NCI-H82 treated with DMSO at 0.1 percent for 48 hours (cell line): ENCODE results near the gene SP3.
"Not testable (repeated sequence)": the region's sequence is repeated elsewhere in the genome, so short reads cannot be mapped to it uniquely, and the experiment has no call there.

Experiments used
- DNase-seq: peaks from one replicate; lab custom pipeline; 2025; ENCODE audit not compliant: unreplicated experiment; lab: John Stamatoyannopoulos, UW

SP3 gene

DNA sequence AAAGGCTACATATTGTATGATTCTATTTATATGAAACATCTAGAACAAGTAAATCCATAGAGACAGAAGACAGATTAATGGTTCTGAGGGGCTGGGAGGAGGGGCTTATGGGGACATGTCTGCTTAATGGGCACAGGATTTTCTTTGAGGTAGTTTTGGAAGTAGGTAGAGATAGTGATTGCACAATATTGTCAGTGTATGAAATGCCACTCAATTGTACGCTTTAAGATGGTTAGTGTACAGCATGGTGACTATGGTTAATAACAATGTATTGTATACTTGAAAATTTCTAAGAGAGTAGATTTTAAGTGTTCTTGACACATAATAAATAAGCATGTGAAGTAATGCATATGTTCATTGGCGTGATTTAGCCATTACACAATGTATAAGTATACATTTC lies 68.4 kb downstream of the SP3 start:
- no peak for DNase-seq

- no peak for DNase-seq
These were observed 72.8 kb downstream of the SP3 start for GRCh38 chr2:173892341-173892740.

DNA sequence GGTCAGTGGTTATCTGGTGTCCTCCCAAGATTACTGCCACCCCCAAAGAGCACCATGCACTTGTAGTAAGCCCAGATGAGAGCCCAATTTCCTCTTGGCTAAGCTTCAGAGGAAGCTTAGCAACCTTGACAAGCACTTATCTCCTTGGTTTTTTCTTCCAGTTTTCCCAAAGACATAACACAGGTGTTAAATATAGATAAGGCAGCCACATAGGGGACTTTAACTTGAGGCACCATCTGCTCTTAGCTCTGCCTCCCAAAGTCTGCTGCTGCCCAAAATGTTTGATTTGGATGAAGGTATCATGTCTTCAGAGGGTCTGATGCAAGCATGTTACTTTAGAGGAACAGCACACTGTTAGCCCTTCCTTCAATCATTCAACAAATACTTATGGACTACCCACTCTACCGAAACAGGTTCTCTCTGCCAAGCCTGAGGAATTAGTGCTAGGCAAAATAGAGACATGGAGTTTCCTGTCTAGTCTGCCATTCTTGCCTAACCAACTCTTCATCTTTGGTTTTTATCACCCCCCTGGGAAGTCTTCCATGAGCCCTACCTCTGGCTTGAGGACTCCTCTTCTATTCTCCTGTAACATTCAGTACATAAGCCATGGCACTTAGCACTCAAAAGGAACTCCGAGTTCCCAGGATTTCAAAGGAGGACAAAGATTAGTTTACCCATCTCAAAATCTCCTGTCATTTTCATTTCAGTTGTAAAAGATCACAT lies 73.7 kb downstream of the SP3 start:
- DNase-seq = no peak

DNA sequence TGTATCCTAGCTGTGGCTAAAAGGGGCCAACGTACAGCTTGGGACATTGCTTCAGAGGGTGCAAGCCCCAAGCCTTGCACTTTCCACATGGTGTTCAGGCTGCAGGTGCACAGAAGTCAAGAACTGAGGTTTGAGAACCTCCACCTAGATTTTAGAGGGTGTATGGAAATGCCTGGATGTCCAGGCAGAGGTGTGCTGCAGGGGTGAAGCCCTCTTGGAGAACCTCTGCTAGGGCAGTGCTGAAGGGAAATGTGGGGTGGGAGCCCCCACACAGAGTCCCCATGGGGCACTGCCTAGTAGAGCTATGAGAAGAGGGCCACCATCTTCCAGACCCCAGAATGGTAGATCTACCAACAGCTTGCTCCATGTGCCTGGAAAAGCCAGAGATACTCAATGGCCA lies 75.7 kb downstream of the SP3 start:
- DNase-seq = not testable (repeated sequence)

- DNase-seq = no peak
These were observed 78.6 kb downstream of the SP3 start for GRCh38 chr2:173886613-173887012.

GRCh38 chr2:173884025-173884802 lies 81.0 kb downstream of the SP3 start:
- DNase-seq = no peak

DNA sequence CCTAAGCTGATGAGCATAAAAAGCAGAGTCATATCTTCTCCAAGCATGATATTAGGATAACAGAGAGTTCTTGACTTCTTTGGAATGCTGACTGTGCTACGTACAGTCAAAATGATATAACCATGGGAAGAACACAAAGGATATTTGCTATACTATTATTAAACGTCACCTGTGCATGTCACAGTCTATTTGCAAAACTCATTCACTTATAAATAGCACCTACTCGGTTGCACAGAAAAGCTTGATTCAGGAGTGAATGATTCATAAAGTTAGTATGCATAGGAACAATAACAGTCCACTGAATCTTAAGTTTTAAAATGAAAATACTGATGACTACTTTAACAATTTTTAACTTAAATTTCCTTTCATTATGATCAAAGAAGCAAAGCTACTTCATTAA lies 83.3 kb downstream of the SP3 start:
- DNase-seq = no peak

DNA sequence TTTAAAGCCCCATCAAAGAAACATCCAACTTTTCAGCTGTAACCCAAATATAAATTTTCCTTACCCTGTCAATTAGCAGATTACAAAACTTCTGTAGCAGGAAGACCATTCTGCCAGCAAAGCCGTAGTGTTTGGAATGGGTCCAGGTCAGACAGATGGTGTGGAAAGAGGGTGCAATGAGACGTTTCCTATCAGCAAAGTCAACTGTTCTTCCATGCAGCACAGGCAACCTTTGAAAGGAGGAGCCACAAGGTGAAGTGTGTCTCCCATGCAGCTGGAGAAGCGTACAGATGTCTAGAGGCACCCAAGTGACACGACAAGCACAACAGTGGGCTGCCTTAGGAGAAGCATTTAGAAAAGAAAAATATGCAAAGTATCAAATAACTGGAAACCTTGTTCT lies 83.7 kb downstream of the SP3 start:
- DNase-seq = peak; percentile 93

- no peak for DNase-seq
These were observed 84.6 kb downstream of the SP3 start for GRCh38 chr2:173880561-173880960.

DNA sequence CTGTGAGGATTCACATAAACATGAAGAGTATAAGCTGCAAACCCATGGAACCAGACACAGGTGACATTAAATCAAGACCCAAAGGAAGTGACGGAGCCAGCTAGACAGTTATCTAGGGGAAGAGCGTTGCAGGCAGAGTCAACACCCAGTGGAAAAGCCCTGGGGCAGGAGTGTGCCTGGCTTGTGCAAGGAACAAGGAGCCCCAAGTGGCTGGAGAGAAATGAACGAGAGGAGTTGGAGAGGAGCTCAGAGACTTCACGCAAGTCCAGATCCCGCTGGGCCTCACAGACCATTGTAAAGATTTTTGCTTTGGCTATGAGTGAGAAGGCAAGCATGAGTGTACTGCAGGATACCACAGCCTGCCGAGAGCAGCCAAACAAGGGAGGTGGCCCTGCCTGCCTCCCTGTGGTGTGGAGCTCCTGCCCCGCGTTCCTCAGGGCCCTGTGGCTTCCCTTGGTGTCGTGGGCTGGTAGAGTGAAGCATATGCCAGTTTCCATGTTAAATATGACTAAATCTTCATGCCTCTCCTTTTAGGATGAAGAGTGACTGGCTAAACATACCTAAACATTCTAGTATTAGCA lies 88.2 kb downstream of the SP3 start:
- DNase-seq = no peak

- DNase-seq = no peak
These were observed 90.3 kb downstream of the SP3 start for GRCh38 chr2:173874894-173875237.

DNA sequence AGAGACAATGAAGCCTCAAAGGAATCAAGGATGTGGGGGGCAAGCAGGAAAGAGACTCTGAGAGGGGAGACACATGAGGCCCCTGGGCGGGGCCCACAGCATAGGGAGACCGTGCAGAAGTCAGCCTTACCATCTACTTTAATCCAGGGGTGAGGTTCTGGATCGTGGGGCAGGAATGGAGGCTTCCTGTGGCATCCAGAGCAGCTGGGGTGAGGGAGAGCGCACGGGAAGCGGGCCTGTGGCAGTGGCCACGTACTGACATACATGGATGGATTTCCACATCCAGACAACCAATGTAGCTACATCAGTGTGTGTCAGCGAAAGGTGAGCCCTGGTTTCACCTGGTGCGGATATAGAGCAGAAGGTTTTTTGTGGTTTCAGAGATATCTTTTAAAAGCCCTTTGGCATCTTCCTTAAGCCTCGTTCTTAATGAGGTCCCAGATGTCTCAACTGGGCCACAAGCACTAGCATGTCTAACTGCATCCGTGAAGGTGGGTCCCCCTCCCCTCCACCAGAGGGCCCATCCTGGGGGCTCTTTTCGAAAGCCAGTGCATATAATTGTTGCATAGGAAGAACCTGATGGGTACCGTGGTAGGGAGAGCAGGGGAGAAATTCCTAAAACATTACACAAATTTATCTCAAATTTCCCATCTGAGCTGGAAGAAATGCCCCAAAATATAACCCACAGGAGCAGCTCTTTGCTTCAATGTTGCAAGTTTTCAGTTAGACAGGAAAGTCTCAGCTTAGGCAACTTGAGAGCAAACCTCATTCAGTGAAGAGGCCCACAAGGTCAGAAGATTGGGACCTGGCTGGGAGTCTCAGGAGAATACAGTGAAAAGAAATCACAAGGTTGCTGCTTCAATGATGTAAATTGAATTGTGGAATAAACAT lies 90.9 kb downstream of the SP3 start:
- no peak for DNase-seq

DNA sequence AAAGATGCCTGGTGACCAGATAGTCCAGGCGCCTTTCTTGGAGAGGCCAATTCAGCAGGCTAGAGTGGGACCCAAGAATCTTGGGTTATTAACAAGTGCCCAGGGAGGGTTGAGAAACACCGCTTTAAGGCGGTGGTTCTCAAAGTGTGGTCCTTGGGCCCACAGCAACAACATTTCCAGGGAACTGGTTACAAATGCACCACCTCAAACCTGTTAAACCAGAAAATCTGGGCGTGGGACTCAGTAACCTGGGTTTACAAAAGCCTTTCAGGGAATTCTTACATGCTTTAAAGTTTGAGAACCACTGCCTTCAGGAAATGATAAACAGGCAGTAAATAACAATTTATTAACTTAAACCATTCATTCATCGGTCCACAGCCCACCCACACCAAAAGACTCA lies 92.5 kb downstream of the SP3 start:
- DNase-seq = no peak

GRCh38 chr2:173869244-173870229 lies 95.6 kb downstream of the SP3 start:
- no peak for DNase-seq

DNA sequence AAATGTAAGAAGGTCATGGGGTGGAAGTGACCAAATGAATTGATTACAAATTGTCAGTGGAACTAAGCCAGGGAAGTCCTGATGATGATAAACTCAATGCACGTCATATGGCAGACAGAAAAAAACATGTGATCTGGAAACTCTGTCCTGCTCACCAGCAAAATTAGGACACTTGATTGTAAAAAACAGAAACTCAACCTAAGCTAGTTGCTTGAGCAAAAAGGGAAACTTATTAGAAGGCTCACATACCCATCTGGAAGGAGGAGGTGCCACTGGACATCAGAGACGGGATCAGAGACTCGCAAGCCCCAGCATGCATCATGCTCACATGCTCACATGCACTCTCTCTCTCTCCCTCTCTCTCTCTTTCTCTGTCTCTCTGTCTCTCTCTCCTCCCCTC lies 96.8 kb downstream of the SP3 start:
- DNase-seq = no peak

- DNase-seq = no peak
These were observed 98.1 kb downstream of the SP3 start for GRCh38 chr2:173866874-173867618.

GRCh38 chr2:173865971-173866873 lies 99.0 kb downstream of the SP3 start:
- DNase-seq = no peak

- DNase-seq = no peak
These were observed 102.5 kb downstream of the SP3 start for GRCh38 chr2:173862612-173863217.
